ENCODE measurements around the gene TNS1. TPM values are rescaled to one million over a fixed set of nuclear protein-coding genes. Genes with fewer than 3 reads are reported as not detected.

The TNS1 gene
- total RNA-seq, 1 donor from 2014 or later: 219 TPM

- peaks cover 52% of the 10 kb centered on the region for H3K79me2 ChIP-seq (ENCODE audit: insufficient read depth, low read length)
- no peak overlapping the region for H3K27ac ChIP-seq (ENCODE audit: low read depth, low read length)
- peak overlapping the region; percentile 66 for H3K27ac Mint-ChIP-seq (ENCODE audit: unreplicated experiment)
- no peak overlapping the region for H3K4me3 ChIP-seq (ENCODE audit: insufficient read depth, low read depth, low read length)
- H3K4me1 ChIP-seq (ENCODE audit: insufficient read depth, low read length): peaks cover 5% of the 10 kb centered on the region
- no peaks in the 10 kb centered on the region for H3K9me3 ChIP-seq (ENCODE audit: insufficient read depth, low read depth, low read length)
- no peaks in the 10 kb centered on the region for H3K9me3 Mint-ChIP-seq (ENCODE audit: unreplicated experiment)
- H3K4me3 Mint-ChIP-seq (ENCODE audit: unreplicated experiment): no peak overlapping the region
- H3K27me3 Mint-ChIP-seq (ENCODE audit: low read depth, unreplicated experiment): no peaks in the 10 kb centered on the region
- no peaks in the 10 kb centered on the region for H3K27me3 ChIP-seq (ENCODE audit: insufficient read depth, low read length)
- H3K36me3 Mint-ChIP-seq (ENCODE audit: low read depth, unreplicated experiment): peaks cover 31% of the 10 kb centered on the region
- no peak for FAIRE-seq
- peaks cover 72% of the 10 kb centered on the region for H4K20me1 ChIP-seq (ENCODE audit: insufficient read depth, low read length)
- no peak for DNase-seq (ENCODE audit: low read depth)
- peaks cover 36% of the 10 kb centered on the region for H3K4me1 Mint-ChIP-seq (ENCODE audit: low read depth, unreplicated experiment)
- no peak overlapping the region for H3K4me2 ChIP-seq (ENCODE audit: low read length)
- H3K36me3 ChIP-seq (ENCODE audit: insufficient read depth, low read length): peaks cover 5% of the 10 kb centered on the region
- TF ChIP-seq EZH2 (IDR thresholded peaks at IDR 0.05; ENCODE audit: insufficient read depth, low read length): no peak
- TF ChIP-seq, protein P1, sequence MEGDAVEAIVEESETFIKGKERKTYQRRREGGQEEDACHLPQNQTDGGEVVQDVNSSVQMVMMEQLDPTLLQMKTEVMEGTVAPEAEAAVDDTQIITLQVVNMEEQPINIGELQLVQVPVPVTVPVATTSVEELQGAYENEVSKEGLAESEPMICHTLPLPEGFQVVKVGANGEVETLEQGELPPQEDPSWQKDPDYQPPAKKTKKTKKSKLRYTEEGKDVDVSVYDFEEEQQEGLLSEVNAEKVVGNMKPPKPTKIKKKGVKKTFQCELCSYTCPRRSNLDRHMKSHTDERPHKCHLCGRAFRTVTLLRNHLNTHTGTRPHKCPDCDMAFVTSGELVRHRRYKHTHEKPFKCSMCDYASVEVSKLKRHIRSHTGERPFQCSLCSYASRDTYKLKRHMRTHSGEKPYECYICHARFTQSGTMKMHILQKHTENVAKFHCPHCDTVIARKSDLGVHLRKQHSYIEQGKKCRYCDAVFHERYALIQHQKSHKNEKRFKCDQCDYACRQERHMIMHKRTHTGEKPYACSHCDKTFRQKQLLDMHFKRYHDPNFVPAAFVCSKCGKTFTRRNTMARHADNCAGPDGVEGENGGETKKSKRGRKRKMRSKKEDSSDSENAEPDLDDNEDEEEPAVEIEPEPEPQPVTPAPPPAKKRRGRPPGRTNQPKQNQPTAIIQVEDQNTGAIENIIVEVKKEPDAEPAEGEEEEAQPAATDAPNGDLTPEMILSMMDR (IDR thresholded peaks at IDR 0.05; ENCODE audit: insufficient read depth, low read depth, low read length): no peak
- no peak overlapping the region for H2AFZ ChIP-seq (ENCODE audit: low read depth, low read length)
- no peak overlapping the region for H3K9ac ChIP-seq (ENCODE audit: low read length)
Observed at GRCh38 chr2:217954971-217955740, 47.6 kb downstream of the TNS1 start.

- DNase-seq (ENCODE audit: low read depth): no peak
- H2AFZ ChIP-seq (ENCODE audit: low read depth, low read length): no peak overlapping the region
- no peak overlapping the region for H3K4me3 Mint-ChIP-seq (ENCODE audit: unreplicated experiment)
- H3K9me3 ChIP-seq (ENCODE audit: insufficient read depth, low read depth, low read length): no peaks in the 10 kb centered on the region
- peaks cover 37% of the 10 kb centered on the region for H3K4me1 Mint-ChIP-seq (ENCODE audit: low read depth, unreplicated experiment)
- H3K27me3 ChIP-seq (ENCODE audit: insufficient read depth, low read length): no peaks in the 10 kb centered on the region
- peaks cover 31% of the 10 kb centered on the region for H3K36me3 Mint-ChIP-seq (ENCODE audit: low read depth, unreplicated experiment)
- H3K4me3 ChIP-seq (ENCODE audit: insufficient read depth, low read depth, low read length): no peak overlapping the region
- peaks cover 3% of the 10 kb centered on the region for H3K4me1 ChIP-seq (ENCODE audit: insufficient read depth, low read length)
- no peak overlapping the region for H3K9ac ChIP-seq (ENCODE audit: low read length)
- no peak overlapping the region for H3K27ac ChIP-seq (ENCODE audit: low read depth, low read length)
- TF ChIP-seq EZH2 (IDR thresholded peaks at IDR 0.05; ENCODE audit: insufficient read depth, low read length): no peak
- TF ChIP-seq, protein P1 (IDR thresholded peaks at IDR 0.05; ENCODE audit: insufficient read depth, low read depth, low read length): no peak
- H3K27ac Mint-ChIP-seq (ENCODE audit: unreplicated experiment): no peak overlapping the region
- peaks cover 5% of the 10 kb centered on the region for H3K36me3 ChIP-seq (ENCODE audit: insufficient read depth, low read length)
- no peaks in the 10 kb centered on the region for H3K9me3 Mint-ChIP-seq (ENCODE audit: unreplicated experiment)
- H3K79me2 ChIP-seq (ENCODE audit: insufficient read depth, low read length): peaks cover 50% of the 10 kb centered on the region
- H3K4me2 ChIP-seq (ENCODE audit: low read length): no peak overlapping the region
- no peak for FAIRE-seq
- H3K27me3 Mint-ChIP-seq (ENCODE audit: low read depth, unreplicated experiment): no peaks in the 10 kb centered on the region
- peaks cover 75% of the 10 kb centered on the region for H4K20me1 ChIP-seq (ENCODE audit: insufficient read depth, low read length)
Observed at GRCh38 chr2:217954469-217954868, 48.3 kb downstream of the TNS1 start.

GRCh38 chr2:217954051-217954450 is 48.7 kb downstream of the TNS1 start:
- H3K27me3 ChIP-seq (ENCODE audit: insufficient read depth, low read length): no peaks in the 10 kb centered on the region
- H3K27ac Mint-ChIP-seq (ENCODE audit: unreplicated experiment): no peak overlapping the region
- DNase-seq (ENCODE audit: low read depth): no peak
- H3K36me3 Mint-ChIP-seq (ENCODE audit: low read depth, unreplicated experiment): peaks cover 31% of the 10 kb centered on the region
- peaks cover 52% of the 10 kb centered on the region for H3K79me2 ChIP-seq (ENCODE audit: insufficient read depth, low read length)
- H3K4me2 ChIP-seq (ENCODE audit: low read length): no peak overlapping the region
- H4K20me1 ChIP-seq (ENCODE audit: insufficient read depth, low read length): peaks cover 75% of the 10 kb centered on the region
- H3K9me3 ChIP-seq (ENCODE audit: insufficient read depth, low read depth, low read length): no peaks in the 10 kb centered on the region
- H3K9ac ChIP-seq (ENCODE audit: low read length): no peak overlapping the region
- H3K27ac ChIP-seq (ENCODE audit: low read depth, low read length): no peak overlapping the region
- no peak for TF ChIP-seq EZH2 (IDR thresholded peaks at IDR 0.05; ENCODE audit: insufficient read depth, low read length)
- TF ChIP-seq, protein P1 (IDR thresholded peaks at IDR 0.05; ENCODE audit: insufficient read depth, low read depth, low read length): no peak
- H2AFZ ChIP-seq (ENCODE audit: low read depth, low read length): no peak overlapping the region
- peaks cover 5% of the 10 kb centered on the region for H3K36me3 ChIP-seq (ENCODE audit: insufficient read depth, low read length)
- H3K4me1 ChIP-seq (ENCODE audit: insufficient read depth, low read length): no peaks in the 10 kb centered on the region
- H3K4me3 Mint-ChIP-seq (ENCODE audit: unreplicated experiment): no peak overlapping the region
- no peak overlapping the region for H3K4me3 ChIP-seq (ENCODE audit: insufficient read depth, low read depth, low read length)
- no peaks in the 10 kb centered on the region for H3K27me3 Mint-ChIP-seq (ENCODE audit: low read depth, unreplicated experiment)
- H3K4me1 Mint-ChIP-seq (ENCODE audit: low read depth, unreplicated experiment): peaks cover 39% of the 10 kb centered on the region
- no peak for FAIRE-seq
- H3K9me3 Mint-ChIP-seq (ENCODE audit: unreplicated experiment): no peaks in the 10 kb centered on the region
